Adrenal gland (tissue), 5 donors: ENCODE results near the gene BCAS3.
"Not testable (repeated sequence)": the region's sequence is repeated elsewhere in the genome, so short reads cannot be mapped to it uniquely, and the experiment has no call there.

ENCODE experiments used
- CTCF ChIP-seq, 6 experiments: fragments of 450-650 bp in 4 of 6; fragments of 200-600 bp in 2 of 6; sonication (generic) in 1 of 6; IDR thresholded peaks; 1 replicate in 5 of 6; 2 replicates in 1 of 6; pipeline versions ENCODE4 v1.5.1 to v1.8.0; 2016 to 2021; ENCODE audit warnings: antibody characterized with exemption in 6 of 6, mild to moderate bottlenecking in 2 of 6, moderate library complexity in 1 of 6
- POLR2A ChIP-seq, 2 donors: fragments of 450-650 bp; IDR thresholded peaks; one replicate each; pipeline ENCODE4 v1.6.1; 2017; ENCODE audit warnings: antibody characterized with exemption in 2 of 2, mild to moderate bottlenecking in 2 of 2, moderate library complexity in 1 of 2
- donor health status: DM: no; HTN: no; CAD: no.

- TF ChIP-seq CTCF, POLR2A (IDR thresholded peaks at IDR 0.05): not testable (repeated sequence)
These were observed 328.3 kb downstream of the BCAS3 start for GRCh38 chr17:61005958-61006357.
